ENCODE results near the gene MIA. TPM values are rescaled to one million over a fixed set of nuclear protein-coding genes. Genes with fewer than 3 reads are reported as not detected.

Gene MIA
- total RNA-seq, 4 donors from 2014 or later, result not detected

DNA sequence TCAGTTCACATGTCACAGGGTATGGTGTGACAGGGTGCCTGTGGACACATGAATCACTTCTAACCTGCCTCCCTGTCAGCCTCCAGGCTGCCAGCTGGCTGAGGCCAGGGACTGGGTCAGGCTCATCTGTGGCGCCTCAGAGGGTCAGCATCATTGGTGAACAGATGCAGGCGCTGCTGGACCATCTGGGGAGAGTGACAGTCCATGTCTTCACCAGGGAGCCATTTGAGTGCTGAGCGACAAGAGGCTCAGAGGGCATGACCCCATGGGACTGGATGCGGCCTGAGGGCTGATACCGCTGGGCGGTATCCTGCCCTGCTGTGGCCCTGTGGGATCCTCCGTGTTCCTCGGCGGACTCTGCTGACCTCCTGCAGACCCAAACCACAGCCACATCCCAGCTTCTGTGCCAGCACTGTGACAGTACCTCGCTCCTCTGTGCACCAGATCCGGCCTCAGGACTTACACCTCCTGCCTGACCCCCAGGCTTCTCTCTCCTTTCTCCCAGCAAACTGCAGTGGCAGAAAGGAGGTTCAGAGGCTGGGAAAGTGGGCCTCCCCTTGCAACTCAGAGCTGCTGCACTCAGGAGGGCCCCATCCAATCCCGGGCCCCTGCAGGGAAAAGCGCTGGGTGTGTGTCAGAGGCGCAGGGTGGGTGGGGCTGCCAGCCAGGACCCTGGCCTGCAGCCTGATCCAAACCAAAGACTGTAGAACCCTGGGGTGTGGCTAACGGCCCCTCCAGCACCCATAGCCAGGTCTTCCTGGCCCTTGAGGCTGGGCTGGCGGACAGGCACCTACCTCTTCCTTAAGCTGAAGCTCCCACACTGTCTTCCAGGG is 35.2 kb upstream of the MIA start:
- Histone ChIP-seq H3K36me3 (peaks cover 0 to 49% of the 10 kb centered on the region in 2 donors), H3K27ac (peak overlapping the region; percentile 53 to 76 (median 66)), H3K27me3 (no peaks in the 10 kb centered on the region), H3K4me1 (peaks cover 8 to 11% of the 10 kb centered on the region in 2 donors), H3K4me3 (no peak overlapping the region), H3K9me3 (no peaks in the 10 kb centered on the region)
- TF ChIP-seq POLR2A (IDR thresholded peaks at IDR 0.05), result no peak
- TF ChIP-seq, protein P1, sequence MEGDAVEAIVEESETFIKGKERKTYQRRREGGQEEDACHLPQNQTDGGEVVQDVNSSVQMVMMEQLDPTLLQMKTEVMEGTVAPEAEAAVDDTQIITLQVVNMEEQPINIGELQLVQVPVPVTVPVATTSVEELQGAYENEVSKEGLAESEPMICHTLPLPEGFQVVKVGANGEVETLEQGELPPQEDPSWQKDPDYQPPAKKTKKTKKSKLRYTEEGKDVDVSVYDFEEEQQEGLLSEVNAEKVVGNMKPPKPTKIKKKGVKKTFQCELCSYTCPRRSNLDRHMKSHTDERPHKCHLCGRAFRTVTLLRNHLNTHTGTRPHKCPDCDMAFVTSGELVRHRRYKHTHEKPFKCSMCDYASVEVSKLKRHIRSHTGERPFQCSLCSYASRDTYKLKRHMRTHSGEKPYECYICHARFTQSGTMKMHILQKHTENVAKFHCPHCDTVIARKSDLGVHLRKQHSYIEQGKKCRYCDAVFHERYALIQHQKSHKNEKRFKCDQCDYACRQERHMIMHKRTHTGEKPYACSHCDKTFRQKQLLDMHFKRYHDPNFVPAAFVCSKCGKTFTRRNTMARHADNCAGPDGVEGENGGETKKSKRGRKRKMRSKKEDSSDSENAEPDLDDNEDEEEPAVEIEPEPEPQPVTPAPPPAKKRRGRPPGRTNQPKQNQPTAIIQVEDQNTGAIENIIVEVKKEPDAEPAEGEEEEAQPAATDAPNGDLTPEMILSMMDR (IDR thresholded peaks at IDR 0.05 in 4 of 5, conservative IDR thresholded peaks at IDR 0.05 in 1 of 5), result no peak
- in situ Hi-C loops (cut with MboI; ENCODE audit: low sequenced_read_pairs in 4 of 4) (no loop called here), intact Hi-C loops (cut with DNase I; ENCODE audit: low total_unique reads) (no loop called here)
- DNase-seq (peak in 1 of 2 donors; percentile 49), ATAC-seq (peak; percentile 12 to 13)

- Histone ChIP-seq H3K4me1 (peaks cover 11 to 12% of the 10 kb centered on the region in 2 donors), H3K4me3 (no peak overlapping the region), H3K9me3 (no peaks in the 10 kb centered on the region), H3K36me3 (peaks cover 0 to 42% of the 10 kb centered on the region in 2 donors), H3K27me3 (no peaks in the 10 kb centered on the region), H3K27ac (peak overlapping the region; percentile 53 to 76 (median 66))
- in situ Hi-C loops (cut with MboI; ENCODE audit: low sequenced_read_pairs in 4 of 4) (no loop called here), intact Hi-C loops (cut with DNase I; ENCODE audit: low total_unique reads) (no loop called here)
- ATAC-seq (peak; percentile 81 to 86), DNase-seq (peak; percentile 46 to 84)
- no peak for TF ChIP-seq POLR2A (IDR thresholded peaks at IDR 0.05)
- TF ChIP-seq, protein P1 (IDR thresholded peaks at IDR 0.05 in 4 of 5, conservative IDR thresholded peaks at IDR 0.05 in 1 of 5), result no peak
Observed at GRCh38 chr19:40740747-40741146, 34.6 kb upstream of the MIA start.

DNA sequence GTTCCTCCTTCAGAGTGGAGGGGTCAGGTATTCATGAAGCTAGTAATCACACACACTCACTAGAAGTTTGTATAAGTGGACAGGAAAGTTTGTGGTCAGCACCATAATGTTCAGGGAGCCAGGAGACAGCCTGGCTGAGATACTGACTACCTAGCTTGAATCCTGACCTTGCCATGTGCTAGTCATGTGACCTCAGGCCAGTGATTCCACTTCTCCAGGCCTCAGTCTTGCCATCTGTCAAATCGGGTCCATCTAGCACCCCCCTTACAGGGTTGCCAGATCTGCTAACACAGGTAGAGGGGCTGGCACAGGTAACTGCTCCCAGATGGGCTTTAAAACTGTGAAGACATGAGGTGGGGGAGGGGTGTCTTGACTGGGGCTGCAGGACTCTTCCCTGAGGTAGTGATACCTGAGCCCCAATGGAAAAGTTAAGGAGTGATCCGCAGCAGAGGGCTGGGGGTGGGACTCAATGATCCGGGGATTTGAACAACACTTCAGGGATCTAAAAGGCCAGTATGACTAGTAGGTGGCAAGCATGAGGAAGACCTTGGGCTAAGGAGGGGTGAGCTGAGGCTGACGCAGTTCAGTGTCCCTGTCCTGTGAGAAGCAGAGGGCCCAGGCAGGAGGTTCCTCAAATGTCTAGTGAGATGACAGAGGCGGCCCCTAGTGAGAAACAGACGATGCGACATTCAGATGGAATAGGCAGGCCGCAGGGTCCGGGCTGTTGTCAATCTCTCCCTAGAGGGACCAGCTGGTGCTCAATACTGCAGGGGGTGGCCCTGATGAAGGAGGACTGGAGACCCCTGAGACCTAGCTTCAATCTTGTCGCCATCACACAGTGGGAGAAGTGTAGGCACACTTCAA is 33.6 kb upstream of the MIA start:
- in situ Hi-C loops (cut with MboI; ENCODE audit: low sequenced_read_pairs in 4 of 4) (no loop called here), intact Hi-C loops (cut with DNase I; ENCODE audit: low total_unique reads) (no loop called here)
- H3K9me3 ChIP-seq, result no peaks in the 10 kb centered on the region
- no peak overlapping the region for H3K4me3 ChIP-seq
- H3K36me3 ChIP-seq, result peaks cover 0 to 33% of the 10 kb centered on the region in 2 donors
- peaks cover 11 to 15% of the 10 kb centered on the region in 2 donors for H3K4me1 ChIP-seq
- ATAC-seq (no peak), DNase-seq (no peak)
- TF ChIP-seq, protein P1 (IDR thresholded peaks at IDR 0.05 in 4 of 5, conservative IDR thresholded peaks at IDR 0.05 in 1 of 5), result no peak
- no peak for TF ChIP-seq POLR2A (IDR thresholded peaks at IDR 0.05)
- H3K27me3 ChIP-seq, result no peaks in the 10 kb centered on the region
- H3K27ac ChIP-seq, result peak overlapping the region; percentile 53 to 76 (median 66)

DNA sequence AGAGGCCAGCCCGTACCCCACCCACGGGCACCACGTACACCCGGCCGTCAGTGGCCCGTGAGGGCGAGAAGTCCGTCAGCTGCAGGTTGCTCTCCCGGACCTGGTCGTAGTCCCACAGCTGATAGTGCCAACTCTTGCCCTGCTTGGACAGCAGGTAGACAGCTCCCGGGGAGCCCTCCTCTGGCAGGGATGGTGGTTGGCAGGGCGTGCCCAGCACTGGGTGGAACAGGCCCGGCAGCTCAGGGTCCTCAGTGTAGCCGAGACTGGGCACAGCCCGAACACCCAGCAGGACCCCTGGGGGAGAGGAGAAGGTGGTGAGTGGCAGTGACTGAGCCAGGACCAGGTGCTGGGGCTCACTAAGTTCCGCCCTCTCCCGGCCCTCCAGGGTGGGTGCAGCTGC is 32.8 kb upstream of the MIA start:
- ATAC-seq (no peak), DNase-seq (no peak)
- Histone ChIP-seq H3K4me3 (no peak overlapping the region), H3K36me3 (peaks cover 0 to 26% of the 10 kb centered on the region in 2 donors), H3K4me1 (peaks cover 11 to 15% of the 10 kb centered on the region in 2 donors), H3K9me3 (no peaks in the 10 kb centered on the region), H3K27ac (peak overlapping the region in 2 of 4 donors; percentile 12 to 18), H3K27me3 (no peaks in the 10 kb centered on the region)
- TF ChIP-seq, protein P1 (IDR thresholded peaks at IDR 0.05 in 4 of 5, conservative IDR thresholded peaks at IDR 0.05 in 1 of 5), result no peak
- no peak for TF ChIP-seq POLR2A (IDR thresholded peaks at IDR 0.05)
- intact Hi-C loops (cut with DNase I; ENCODE audit: low total_unique reads), result no loop called here
- in situ Hi-C loops (cut with MboI; ENCODE audit: low sequenced_read_pairs in 4 of 4), result no loop called here

All from gastrocnemius medialis (tissue), 4 donors.